Central memory CD8-positive, alpha-beta T cell (primary cell): ENCODE data around the gene USP35.
A peak's percentile ranks its signal among the peaks of the same experiment; 100 is the strongest.
"Not testable (repeated sequence)": the region's sequence is repeated elsewhere in the genome, so short reads cannot be mapped to it uniquely, and the experiment has no call there.

Source experiments
- ATAC-seq: fragments of 150-1000 bp; cut with Tn5 transposase; replicated peaks from 2 replicates; pipeline ENCODE4 v1.10.0; 2022; ENCODE audit warnings: mild to moderate bottlenecking, moderate FRiP score, moderate number of reproducible peaks; ENCODE audit not compliant: poor library complexity, severe bottlenecking; ENCODE audit errors: extremely low read depth
- DNase-seq, 2 donors: peaks; one replicate each; pipeline ENCODE4 v3.0.0; 2021; ENCODE audit warnings: low spot score in 2 of 2
- H3K27ac Mint-ChIP-seq: one replicate; pipeline ENCODE4 v1.8.0; 2022; ENCODE audit warnings: low read depth, mild to moderate bottlenecking, moderate library complexity, mixed read lengths
- H3K27me3 Mint-ChIP-seq: one replicate; pipeline ENCODE4 v1.8.0; 2022; ENCODE audit warnings: mixed read lengths
- H3K36me3 Mint-ChIP-seq: one replicate; pipeline ENCODE4 v1.8.0; 2022; ENCODE audit warnings: mild to moderate bottlenecking, moderate library complexity, mixed read lengths; ENCODE audit not compliant: insufficient read depth
- H3K4me1 Mint-ChIP-seq: one replicate; pipeline ENCODE4 v1.8.0; 2022; ENCODE audit warnings: mixed read lengths
- H3K4me3 Mint-ChIP-seq: one replicate; pipeline ENCODE4 v1.8.0; 2022; ENCODE audit warnings: mild to moderate bottlenecking, moderate library complexity, mixed read lengths
- H3K9me3 Mint-ChIP-seq: one replicate; pipeline ENCODE4 v1.8.0; 2022; ENCODE audit warnings: mixed read lengths

The USP35 gene

GRCh38 chr11:78158987-78159652 is 29.6 kb upstream of the USP35 start:
- Mint-ChIP-seq H3K4me3 (no peak overlapping the region), H3K27ac (no peak overlapping the region), H3K9me3 (no peaks in the 10 kb centered on the region), H3K36me3 (no peaks in the 10 kb centered on the region), H3K27me3 (no peaks in the 10 kb centered on the region), H3K4me1 (no peaks in the 10 kb centered on the region)
- no peak for DNase-seq
- no peak for ATAC-seq

- Mint-ChIP-seq H3K27ac (no peak overlapping the region), H3K36me3 (no peaks in the 10 kb centered on the region)
- DNase-seq, result no peak
Measured at GRCh38 chr11:78160557-78160956, 28.2 kb upstream of the USP35 start.

GRCh38 chr11:78161346-78161745 is 27.4 kb upstream of the USP35 start:
- ATAC-seq, result no peak
- no peak overlapping the region for H3K4me3 Mint-ChIP-seq
- no peaks in the 10 kb centered on the region for H3K4me1 Mint-ChIP-seq
- H3K27ac Mint-ChIP-seq, result no peak overlapping the region
- no peaks in the 10 kb centered on the region for H3K36me3 Mint-ChIP-seq
- DNase-seq, result no peak
- no peaks in the 10 kb centered on the region for H3K9me3 Mint-ChIP-seq
- H3K27me3 Mint-ChIP-seq, result no peaks in the 10 kb centered on the region

More at GRCh38 chr11:78160557-78160956, 28.2 kb upstream of the USP35 start:
- no peak for ATAC-seq
- H3K4me3 Mint-ChIP-seq, result no peak overlapping the region
- H3K4me1 Mint-ChIP-seq, result no peaks in the 10 kb centered on the region
- H3K27me3 Mint-ChIP-seq, result no peaks in the 10 kb centered on the region
- no peaks in the 10 kb centered on the region for H3K9me3 Mint-ChIP-seq

- Mint-ChIP-seq H3K9me3 (no peaks in the 10 kb centered on the region), H3K36me3 (no peaks in the 10 kb centered on the region), H3K27me3 (no peaks in the 10 kb centered on the region), H3K4me3 (no peak overlapping the region), H3K27ac (peak overlapping the region; percentile 55), H3K4me1 (no peaks in the 10 kb centered on the region)
- ATAC-seq (no peak), DNase-seq (no peak)
Measured at GRCh38 chr11:78161962-78162371, 26.8 kb upstream of the USP35 start.

GRCh38 chr11:78163828-78164227 is 24.9 kb upstream of the USP35 start:
- Mint-ChIP-seq H3K27ac (no peak overlapping the region), H3K27me3 (no peaks in the 10 kb centered on the region), H3K4me3 (no peak overlapping the region), H3K36me3 (no peaks in the 10 kb centered on the region), H3K4me1 (no peaks in the 10 kb centered on the region), H3K9me3 (no peaks in the 10 kb centered on the region)
- DNase-seq (no peak), ATAC-seq (no peak)

- DNase-seq, result no peak
- Mint-ChIP-seq H3K36me3 (no peaks in the 10 kb centered on the region), H3K9me3 (no peaks in the 10 kb centered on the region), H3K4me1 (no peaks in the 10 kb centered on the region), H3K27ac (no peak overlapping the region), H3K27me3 (no peaks in the 10 kb centered on the region), H3K4me3 (no peak overlapping the region)
- no peak for ATAC-seq
Measured at GRCh38 chr11:78164471-78164870, 24.2 kb upstream of the USP35 start.

- ATAC-seq, result no peak
- Mint-ChIP-seq H3K27me3 (no peaks in the 10 kb centered on the region), H3K4me3 (no peak overlapping the region), H3K27ac (no peak overlapping the region), H3K36me3 (no peaks in the 10 kb centered on the region), H3K9me3 (no peaks in the 10 kb centered on the region), H3K4me1 (no peaks in the 10 kb centered on the region)
- no peak for DNase-seq
Measured at GRCh38 chr11:78166855-78167469, 21.8 kb upstream of the USP35 start.

GRCh38 chr11:78168539-78169477 is 19.9 kb upstream of the USP35 start:
- H3K27me3 Mint-ChIP-seq, result no peaks in the 10 kb centered on the region
- no peak for ATAC-seq
- no peaks in the 10 kb centered on the region for H3K9me3 Mint-ChIP-seq
- no peak for DNase-seq
- H3K4me1 Mint-ChIP-seq, result no peaks in the 10 kb centered on the region
- no peak overlapping the region for H3K4me3 Mint-ChIP-seq
- peaks cover 1% of the 10 kb centered on the region for H3K36me3 Mint-ChIP-seq
- no peak overlapping the region for H3K27ac Mint-ChIP-seq

- Mint-ChIP-seq H3K4me1 (no peaks in the 10 kb centered on the region), H3K27me3 (no peaks in the 10 kb centered on the region), H3K9me3 (no peaks in the 10 kb centered on the region), H3K4me3 (no peak overlapping the region), H3K27ac (no peak overlapping the region), H3K36me3 (peaks cover 1% of the 10 kb centered on the region)
- ATAC-seq (no peak), DNase-seq (no peak)
Measured at GRCh38 chr11:78170413-78170812, 18.3 kb upstream of the USP35 start.

- Mint-ChIP-seq H3K36me3 (peaks cover 1% of the 10 kb centered on the region), H3K27me3 (no peaks in the 10 kb centered on the region), H3K4me3 (no peak overlapping the region), H3K4me1 (no peaks in the 10 kb centered on the region), H3K27ac (no peak overlapping the region), H3K9me3 (no peaks in the 10 kb centered on the region)
- DNase-seq, result no peak
- no peak for ATAC-seq
Measured at GRCh38 chr11:78170874-78171549, 17.7 kb upstream of the USP35 start.

- peaks cover 1% of the 10 kb centered on the region for H3K36me3 Mint-ChIP-seq
- H3K4me1 Mint-ChIP-seq, result no peaks in the 10 kb centered on the region
- H3K4me3 Mint-ChIP-seq, result no peak overlapping the region
- H3K27me3 Mint-ChIP-seq, result no peaks in the 10 kb centered on the region
- no peaks in the 10 kb centered on the region for H3K9me3 Mint-ChIP-seq
- ATAC-seq (no peak), DNase-seq (no peak)
- H3K27ac Mint-ChIP-seq, result no peak overlapping the region
Measured at GRCh38 chr11:78171951-78172350, 16.8 kb upstream of the USP35 start.

GRCh38 chr11:78175862-78176261 is 12.9 kb upstream of the USP35 start:
- not testable (repeated sequence) for DNase-seq, H3K4me3 Mint-ChIP-seq, H3K27ac Mint-ChIP-seq, ATAC-seq, H3K9me3 Mint-ChIP-seq, H3K36me3 Mint-ChIP-seq, H3K27me3 Mint-ChIP-seq
- peaks cover 15% of the 10 kb centered on the region for H3K4me1 Mint-ChIP-seq
